Measurements from ENCODE around the gene HSPG2. TPM values are rescaled to one million over a fixed set of nuclear protein-coding genes. Genes with fewer than 3 reads are reported as not detected.
A peak's percentile ranks its signal among the peaks of the same experiment; 100 is the strongest.
"Not testable (repeated sequence)": the region's sequence is repeated elsewhere in the genome, so short reads cannot be mapped to it uniquely, and the experiment has no call there.

The HSPG2 gene
- total RNA-seq, 1 donor from 2014 or later, result 269 TPM

DNA sequence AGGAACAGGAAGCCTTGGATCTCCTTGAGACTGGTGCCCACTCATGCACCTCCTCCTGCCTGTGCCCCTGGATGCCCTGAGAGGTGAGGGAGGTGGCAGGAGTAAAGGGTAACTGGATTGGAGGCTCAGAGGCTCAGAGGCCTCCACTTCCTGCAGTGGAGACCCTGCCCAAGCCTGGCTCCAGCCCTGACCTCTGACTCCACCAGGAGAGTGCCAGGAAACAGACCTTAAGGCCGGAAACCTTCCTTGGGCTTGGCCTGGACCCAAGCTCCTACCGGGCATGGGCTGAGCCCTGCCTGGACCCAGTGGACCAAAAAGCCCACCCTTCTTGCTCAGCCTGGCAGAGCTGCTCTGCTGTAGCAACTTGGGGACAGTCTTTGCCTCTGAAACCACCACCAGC is 24.7 kb upstream of the HSPG2 start:
- ATAC-seq (no peak), DNase-seq (ENCODE audit: missing footprints) (no peak)
- intact Hi-C loops (cut with DNase I), result loop anchor here (5.0 kb wide), 1 partner anchor 89 kb away; no protein-coding TSS in a partner anchor

DNA sequence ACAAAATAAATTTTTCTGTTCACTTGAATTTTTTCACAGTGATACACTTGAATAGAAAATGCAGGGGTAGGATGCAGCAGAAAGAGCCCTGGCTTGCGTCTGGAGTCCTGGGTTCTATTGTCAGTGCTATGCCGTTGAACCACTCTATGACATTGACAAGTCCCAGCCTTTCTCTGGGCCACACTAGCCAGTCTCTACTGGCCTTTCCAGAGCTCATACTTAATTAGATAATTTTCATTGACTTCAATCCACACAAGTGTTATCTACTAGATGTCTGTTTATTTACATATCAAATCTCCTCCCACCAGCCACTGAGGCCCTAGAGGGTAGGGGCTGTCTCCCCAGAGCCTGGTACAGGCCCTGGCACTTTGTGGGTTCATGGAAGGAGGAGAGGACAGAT is 24.2 kb upstream of the HSPG2 start:
- ATAC-seq (no peak), DNase-seq (ENCODE audit: missing footprints) (no peak)
- intact Hi-C loops (cut with DNase I), result loop anchor here (5.0 kb wide), 1 partner anchor 89 kb away; no protein-coding TSS in a partner anchor

DNA sequence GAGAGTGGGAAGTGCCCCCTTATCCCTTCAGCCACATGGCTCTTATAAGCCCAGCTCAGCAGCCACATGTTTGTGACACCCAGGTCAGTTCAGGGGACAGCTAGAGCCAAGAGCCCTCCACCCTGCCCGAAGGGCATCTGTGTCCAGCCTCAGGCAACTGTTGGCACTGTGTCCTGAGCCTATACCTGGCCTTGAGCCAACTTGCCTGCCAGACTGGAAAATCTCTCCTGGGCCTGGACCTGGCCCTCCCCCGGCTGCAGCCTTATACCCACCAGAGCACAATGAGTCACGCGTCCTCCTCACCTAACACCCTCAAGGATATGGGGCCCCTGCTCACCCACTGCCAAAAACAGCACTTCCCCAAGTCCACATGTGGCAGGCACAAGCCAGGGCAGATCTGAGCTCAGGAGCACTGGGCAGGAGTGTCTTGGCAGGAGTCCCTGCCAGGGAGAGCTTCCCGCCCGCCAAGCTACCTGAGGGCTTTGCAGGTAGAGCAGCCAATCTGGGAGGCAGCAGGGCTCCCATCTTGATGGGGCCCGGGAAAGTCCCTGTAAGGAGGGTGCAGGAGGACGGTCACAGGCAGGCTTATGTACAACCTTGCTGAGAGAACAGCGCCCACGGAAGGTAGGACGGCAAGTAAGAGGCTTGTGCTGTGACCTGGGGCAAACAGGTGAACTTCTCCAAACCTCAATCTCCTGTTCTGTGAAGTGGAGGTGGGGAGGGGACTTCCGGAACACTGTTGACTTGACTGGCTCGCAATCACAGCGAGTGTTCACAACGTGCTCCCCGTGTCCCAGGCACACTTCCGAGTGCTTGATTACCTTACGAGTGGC is 19.8 kb upstream of the HSPG2 start:
- intact Hi-C loops (cut with DNase I), result loop anchor here (2.0 to 5.0 kb wide), 2 partner anchors 46 to 60 kb away; no protein-coding TSS in a partner anchor
- DNase-seq (ENCODE audit: missing footprints) (peak; percentile 74), ATAC-seq (peak; percentile 77)

DNA sequence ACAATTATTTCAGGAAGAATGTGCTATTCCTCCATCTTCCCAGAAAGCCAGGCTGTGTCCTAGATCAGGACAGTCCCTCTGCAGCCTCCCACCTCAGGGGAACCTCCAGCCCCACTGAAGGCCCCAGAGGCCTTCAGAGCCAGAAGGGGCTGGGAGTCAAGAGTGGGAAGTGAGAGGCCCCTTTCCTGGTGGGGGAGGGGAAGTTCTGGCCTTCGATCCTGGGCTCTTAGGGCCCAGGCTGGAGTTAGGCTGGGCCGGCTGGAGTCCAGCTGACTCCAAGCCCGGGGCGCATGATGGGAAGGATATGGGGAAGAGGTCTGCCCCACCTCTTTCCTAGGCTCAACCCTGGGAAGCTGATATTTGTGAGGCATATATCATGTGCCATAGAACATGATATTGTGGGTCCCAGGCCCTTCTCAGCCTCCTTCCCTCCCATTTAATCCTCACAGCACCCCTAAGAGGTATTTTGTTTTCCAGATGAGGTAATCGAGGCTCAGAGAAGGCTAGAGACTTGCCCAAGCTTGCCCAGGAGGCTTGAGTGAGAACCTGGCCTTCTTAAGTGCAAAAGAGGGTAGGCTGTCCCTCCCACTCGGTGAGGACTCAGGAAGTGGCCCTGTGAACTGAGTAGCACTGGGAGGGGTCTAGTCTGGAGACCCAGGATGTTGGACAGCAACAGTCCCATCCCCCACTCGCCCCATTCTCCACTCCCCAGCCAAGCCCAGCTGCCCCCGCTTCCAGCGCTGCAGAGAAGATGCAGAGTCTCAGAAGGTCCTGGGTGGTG is 18.6 kb upstream of the HSPG2 start:
- peak; percentile 56 for ATAC-seq
- DNase-seq (ENCODE audit: missing footprints), result peak; percentile 78
- intact Hi-C loops (cut with DNase I), result loop anchor here (2.0 to 5.0 kb wide), 3 partner anchors 15 to 58 kb away; no protein-coding TSS in a partner anchor

DNA sequence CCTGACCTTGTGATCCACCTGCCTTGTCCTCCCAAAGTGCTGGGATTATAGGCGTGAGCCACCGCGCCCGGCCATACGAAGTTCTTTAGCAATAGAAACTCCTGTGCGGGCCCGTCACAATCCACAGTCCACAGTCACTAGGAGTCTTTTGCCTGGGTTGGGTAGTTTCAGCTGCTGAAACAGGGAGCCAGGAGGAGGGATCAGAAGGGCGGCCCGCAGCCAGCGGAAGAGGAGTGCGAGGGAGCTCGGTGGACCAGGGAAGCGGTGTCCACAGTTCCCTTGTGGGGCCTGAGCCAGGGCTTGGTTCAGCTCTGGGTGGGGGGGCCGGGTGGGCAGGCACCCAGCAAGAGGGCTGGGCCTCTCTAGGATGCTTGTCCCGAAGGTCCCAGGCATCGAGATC is 17.9 kb upstream of the HSPG2 start:
- intact Hi-C loops (cut with DNase I), result loop anchor here (2.0 to 5.0 kb wide), 2 partner anchors 14 to 58 kb away; no protein-coding TSS in a partner anchor
- DNase-seq (ENCODE audit: missing footprints) (peak; percentile 89), ATAC-seq (peak; percentile 82)

DNA sequence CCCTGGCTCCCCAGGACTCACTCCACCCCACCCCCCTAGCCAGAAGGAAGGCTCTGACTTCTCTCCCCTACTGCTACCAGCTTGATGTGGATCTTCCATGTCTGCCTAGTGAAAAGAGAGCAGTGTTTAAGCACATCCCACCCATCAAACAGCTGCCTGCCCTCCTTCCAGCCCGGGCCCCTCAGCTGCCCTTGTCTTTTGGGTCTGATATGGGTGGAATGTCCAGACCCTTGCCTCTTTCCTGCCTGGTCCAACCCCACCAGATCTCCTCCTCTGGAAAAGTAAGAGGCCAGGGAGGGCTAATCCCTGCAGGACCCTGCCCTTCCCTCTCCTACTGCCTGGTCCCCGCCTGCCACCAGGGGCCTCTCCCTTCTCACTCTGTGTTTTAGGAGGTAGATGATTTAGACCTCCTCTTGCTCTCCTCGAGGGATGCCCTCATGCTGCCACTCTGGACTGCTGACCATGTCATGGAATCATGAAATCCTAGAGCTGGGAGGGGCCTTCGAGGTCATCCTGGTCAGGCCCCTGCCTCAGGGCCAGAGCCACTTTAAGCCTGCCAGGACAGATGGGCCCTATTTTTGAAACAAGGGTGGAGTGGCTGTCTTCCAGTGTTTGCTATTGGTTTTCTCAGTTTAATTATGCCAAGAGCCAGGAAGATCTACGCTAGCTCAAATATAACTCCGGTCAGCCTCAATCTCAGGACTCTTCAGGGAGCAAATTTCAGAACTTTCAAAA is 15.8 kb upstream of the HSPG2 start:
- intact Hi-C loops (cut with DNase I), result no loop called here
- DNase-seq (ENCODE audit: missing footprints), result no peak
- no peak for ATAC-seq

DNA sequence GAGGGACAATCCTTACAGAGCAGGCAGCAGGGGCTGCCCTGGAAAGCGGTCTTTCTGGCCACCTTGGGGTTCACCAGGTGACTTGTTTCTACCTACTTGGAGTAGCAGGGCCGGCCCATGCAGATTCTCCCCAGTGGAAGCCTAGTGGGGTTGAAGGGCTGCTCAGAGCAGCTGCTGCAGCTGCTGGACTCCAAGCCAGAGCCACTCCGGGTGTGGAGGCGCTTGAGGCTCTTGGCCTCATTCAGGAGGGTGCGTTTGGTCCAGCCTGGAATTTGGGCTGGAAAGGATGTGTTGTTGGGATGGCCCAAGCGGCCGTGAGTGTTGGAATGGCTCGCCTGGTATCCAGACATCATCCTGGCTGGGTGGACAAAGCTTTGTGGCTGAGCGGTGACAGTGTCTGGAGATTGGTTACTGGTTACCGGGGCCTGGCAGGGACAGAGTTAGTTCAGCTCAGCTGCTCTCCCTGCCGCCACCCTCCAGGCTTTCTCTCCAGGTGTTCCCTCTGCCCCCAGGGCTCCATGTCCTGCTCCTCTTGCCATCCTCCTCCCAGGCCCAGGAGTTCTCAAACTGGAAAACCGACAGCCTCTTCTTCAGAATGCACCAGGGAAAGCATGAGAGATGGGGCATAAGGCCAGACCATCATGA is 14.2 kb upstream of the HSPG2 start:
- DNase-seq (ENCODE audit: missing footprints) (no peak), ATAC-seq (no peak)
- intact Hi-C loops (cut with DNase I), result no loop called here

DNA sequence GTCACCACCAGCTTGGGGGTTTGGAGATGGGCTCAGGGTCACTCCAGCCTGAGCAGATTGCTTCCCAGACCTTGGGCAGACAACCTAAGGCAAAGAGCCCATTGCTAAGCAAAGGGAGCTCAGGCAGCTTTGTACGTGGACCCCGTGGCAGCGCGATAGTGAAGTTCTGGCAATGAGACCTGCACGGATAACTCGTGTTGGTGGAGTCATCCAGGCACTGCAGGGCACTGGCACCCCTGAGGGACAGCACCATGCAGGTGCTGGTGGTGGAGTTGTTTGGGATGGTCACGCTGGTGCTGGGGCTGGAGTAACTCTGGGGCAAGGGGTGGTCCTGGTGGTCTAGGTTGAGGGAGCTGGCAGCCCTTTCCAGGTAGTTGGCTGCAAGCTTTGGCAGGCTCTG is 13.6 kb upstream of the HSPG2 start:
- DNase-seq (ENCODE audit: missing footprints), result no peak
- intact Hi-C loops (cut with DNase I), result no loop called here
- no peak for ATAC-seq

DNA sequence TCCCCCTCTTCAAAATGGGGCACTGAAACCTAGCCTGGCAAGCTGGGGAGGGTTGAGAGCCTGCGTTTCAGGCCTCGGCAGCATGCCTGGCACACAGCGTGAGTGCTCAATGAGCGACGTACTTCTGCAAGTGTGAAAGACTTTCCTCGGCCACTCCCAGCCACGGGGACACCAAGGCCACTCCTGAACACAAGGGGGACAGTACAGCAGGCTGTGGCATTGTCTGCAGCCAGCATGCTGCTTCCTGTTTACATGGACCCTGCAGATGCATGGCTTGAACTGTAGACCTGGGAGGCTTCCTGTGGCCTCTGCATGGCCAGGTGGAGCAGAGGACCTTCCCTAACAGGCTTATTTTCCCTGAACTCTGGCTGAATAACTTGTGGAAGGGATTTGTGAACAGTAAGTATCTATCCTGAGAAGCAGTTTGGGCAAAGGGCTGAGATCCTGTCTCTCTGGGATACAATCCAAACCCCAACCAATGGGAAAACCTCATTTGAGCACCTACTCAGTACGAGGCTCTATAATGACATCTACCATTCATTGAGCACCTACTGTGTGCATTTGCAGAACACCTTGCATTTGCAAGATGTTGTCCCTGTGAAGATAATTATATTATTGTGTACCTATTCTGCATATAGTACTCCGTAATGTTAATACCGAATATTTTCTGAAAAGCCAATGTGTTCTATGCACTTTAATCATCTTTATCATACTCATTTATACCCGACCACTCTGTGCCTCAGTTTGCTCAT is 9.9 kb upstream of the HSPG2 start:
- DNase-seq (ENCODE audit: missing footprints), result peak; percentile 80
- intact Hi-C loops (cut with DNase I), result no loop called here
- ATAC-seq, result peak; percentile 47

DNA sequence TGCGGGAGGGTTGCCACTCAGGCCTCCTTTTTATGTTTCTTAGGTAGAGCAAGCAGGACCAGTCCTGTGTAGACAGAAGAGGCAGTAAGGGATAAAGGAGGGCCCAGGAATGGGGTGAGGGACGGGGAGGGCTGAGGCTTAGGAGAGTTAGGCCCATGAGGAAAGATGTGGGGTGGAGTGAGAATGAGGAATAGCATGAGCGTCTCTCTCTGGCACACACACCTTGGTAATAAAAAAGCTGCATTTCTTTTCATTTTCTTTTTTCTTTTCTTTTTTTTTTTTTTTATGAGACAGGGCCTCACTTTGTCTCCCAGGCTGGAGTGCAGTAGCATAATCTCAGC is 7.6 kb upstream of the HSPG2 start:
- no peak for DNase-seq (ENCODE audit: missing footprints)
- intact Hi-C loops (cut with DNase I), result no loop called here
- no peak for ATAC-seq

DNA sequence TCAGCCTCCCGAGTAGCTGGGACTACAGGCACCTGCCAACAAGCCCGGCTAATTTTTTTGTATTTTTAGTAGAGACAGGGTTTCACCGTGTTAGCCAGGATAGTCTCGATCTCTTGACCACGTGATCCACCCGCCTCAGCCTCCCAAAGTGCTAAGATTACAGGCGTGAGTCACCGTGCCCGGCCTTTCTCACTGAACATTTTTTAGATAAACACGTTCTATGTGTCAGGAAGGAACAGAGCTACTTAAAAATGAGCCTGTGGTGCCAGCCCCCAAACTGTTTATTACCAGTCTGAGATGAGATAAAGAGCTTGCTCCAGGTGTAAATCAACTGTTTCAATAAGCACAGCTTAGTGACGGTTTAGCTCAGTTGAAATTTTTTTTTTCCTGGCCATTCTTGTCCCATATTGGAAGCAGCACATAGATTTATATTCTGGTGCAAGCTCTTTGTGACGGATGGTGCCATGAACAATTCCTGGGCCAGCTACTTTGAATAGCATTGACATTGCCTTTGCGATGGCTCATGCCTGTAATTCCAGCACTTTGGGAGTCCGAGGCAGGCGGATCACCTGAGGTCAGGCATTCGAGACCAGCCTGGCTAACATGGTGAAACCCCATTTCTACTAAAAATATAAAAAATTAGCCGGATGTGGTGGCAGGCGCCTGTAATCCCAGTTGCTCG is 6.0 kb upstream of the HSPG2 start:
- intact Hi-C loops (cut with DNase I); DNase-seq (ENCODE audit: missing footprints); ATAC-seq: not testable (repeated sequence)

DNA sequence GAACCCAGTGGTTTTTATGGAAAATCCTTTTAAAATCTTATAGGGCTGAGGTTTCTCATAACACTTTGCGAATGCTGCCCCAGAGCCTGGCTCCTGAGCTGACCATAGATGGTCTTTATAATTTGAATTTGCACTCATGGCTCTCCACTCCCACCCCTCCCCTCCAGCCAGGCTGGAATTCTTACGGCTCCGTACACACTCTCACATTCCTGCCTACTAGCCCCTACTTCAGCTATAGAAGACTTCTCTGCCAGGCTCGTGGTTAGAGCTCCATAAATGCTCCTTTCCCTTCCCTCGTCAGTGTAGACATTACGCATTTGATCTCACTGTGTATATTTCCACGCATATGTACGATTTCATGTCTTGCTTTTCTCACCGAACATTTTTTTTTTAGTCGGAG is 5.4 kb upstream of the HSPG2 start:
- intact Hi-C loops (cut with DNase I), result no loop called here
- DNase-seq (ENCODE audit: missing footprints) (no peak), ATAC-seq (no peak)

DNA sequence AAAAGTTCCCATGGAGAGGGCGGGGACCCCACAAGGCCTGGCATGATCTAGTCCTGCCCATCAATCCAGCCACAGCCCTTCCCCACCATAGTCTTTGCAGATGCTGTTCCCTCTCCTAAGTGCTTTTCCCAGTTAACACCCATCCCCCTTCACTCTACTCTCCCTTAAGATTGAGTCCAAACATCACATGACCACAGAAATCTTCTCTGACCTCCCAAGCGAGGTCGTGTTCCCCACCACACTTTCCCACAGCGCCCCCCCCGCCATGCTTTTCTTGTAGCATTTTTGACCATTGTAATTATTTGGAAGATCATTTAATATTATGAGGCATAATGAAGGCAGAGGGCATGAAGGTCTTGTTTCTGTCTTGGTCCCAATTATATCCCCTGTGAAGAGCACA is 4.3 kb upstream of the HSPG2 start:
- intact Hi-C loops (cut with DNase I), result loop anchor here (2.0 kb wide), 1 partner anchor 13 kb away; no protein-coding TSS in a partner anchor
- ATAC-seq (no peak), DNase-seq (ENCODE audit: missing footprints) (no peak)

DNA sequence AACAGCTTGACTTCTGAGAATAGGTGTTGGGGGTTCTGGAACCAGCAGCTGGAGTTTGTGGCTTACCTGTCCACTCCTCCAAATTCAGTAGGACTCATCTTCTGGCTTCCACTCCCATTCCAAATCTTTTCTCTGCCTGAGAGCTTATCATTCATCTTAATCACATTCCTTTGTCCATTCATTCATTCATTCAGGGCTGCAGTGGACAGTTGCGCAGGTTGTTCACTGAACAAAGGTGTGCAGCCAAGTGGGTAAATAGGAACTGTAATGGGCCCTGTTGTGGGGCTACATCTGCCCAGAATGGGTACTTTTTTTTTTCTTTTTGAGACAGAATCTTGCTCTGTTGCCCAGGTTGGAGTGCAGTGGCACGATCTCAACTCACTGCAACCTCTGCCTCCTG is 3.4 kb upstream of the HSPG2 start:
- ATAC-seq (no peak), DNase-seq (ENCODE audit: missing footprints) (no peak)

DNA sequence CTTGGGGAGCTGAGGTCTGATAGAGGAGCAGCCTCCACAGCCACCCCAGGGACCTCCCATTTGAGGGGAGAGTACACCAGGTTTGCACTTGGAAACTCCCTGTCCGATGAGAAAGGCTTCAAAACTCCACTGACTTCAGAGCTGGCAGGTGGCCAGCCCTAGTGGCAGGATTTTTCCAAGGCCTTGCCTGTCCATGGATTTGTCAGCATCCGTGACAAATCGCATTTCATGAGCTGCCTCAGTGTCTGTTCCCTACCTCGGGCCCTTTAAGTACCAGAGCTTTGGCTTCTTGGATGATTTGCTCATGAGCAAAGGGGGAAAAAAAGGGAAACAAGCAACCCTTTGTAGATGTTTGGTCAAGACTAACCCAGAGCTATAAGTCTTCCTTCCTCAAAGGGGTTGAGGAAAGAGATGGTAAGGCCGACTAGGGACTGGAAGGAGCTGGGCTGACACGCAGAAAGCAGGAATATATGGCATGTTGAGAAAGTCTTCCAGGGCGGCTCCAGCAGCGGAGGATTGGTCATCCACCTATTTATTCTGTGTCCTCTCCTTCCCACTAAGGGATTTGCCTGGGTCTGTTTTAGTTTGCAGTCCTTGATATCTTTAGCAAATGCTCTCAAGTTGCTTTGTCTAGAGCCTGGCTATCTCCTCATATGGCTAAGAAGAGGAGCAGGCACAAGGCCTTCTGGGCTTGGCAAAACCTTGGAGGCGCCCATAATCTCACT is 2.7 kb upstream of the HSPG2 start:
- peak; percentile 36 for ATAC-seq
- DNase-seq (ENCODE audit: missing footprints), result peak; percentile 86
- intact Hi-C loops (cut with DNase I), result loop anchor here (2.0 kb wide), 1 partner anchor 15 kb away; no protein-coding TSS in a partner anchor

More for the DNA sequence above, 3.4 kb upstream of the HSPG2 start:
- intact Hi-C loops (cut with DNase I), result loop anchor here (2.0 kb wide), 1 partner anchor 14 kb away; no protein-coding TSS in a partner anchor

DNA sequence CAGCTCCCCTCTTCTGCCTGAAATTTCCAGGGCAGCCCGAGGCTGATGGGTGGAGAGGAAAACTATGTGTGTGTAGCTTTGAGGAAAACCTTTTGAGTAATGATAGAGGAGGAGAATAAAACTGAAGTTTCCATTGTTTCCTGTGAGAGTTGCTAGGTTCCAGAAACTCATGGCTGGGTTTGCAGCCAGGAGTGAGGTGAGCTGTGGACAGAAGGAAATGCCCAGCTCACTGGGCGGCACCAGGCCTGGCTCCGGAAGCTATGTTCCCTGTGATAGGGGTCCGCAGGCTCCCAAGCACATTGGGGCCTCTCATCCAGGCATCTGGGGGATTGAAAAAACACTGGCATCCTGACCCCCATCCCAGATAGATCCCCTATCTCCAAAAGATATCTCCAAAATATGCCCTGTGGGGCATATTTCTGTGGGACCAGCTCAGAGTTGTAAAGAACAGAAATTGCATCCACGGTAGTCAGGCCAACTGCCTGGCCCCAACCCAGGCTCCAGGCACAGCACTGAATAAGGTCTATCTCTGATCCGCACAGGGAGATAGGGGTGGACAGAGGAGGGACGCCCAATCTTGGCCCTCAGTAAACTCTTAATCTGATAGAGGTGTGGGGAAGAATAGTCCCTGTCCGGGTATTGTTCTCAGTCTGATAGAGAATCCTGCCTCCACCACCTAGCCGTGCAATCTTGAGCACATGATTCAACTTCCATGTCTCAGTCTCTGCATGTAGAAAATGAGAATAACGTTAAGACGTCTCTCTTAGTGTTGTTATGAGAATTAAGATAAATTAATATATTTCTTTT is 1.8 kb upstream of the HSPG2 start:
- DNase-seq (ENCODE audit: missing footprints), result no peak
- intact Hi-C loops (cut with DNase I), result no loop called here
- ATAC-seq, result no peak
